Sigmoid colon (tissue), 4 donors: ENCODE measurements around the gene RASSF8.

Source experiments
- EP300 ChIP-seq, 4 donors: sonication (generic); formaldehyde crosslinking; IDR thresholded peaks; one replicate each; pipeline ENCODE4 v1.6.1; 2017; ENCODE audit warnings: antibody characterized with exemption in 4 of 4
- POLR2A ChIP-seq, 2 donors: fragments of 450-650 bp; IDR thresholded peaks; one replicate each; pipeline ENCODE4 v1.6.1; 2016; ENCODE audit warnings: antibody characterized with exemption in 2 of 2, mild to moderate bottlenecking in 2 of 2, moderate library complexity in 2 of 2
- POLR2AphosphoS5 ChIP-seq, 4 donors: sonication (generic); formaldehyde crosslinking; IDR thresholded peaks; one replicate each; pipeline ENCODE4 v1.6.1; 2017; ENCODE audit warnings: antibody characterized with exemption in 4 of 4
- TF ChIP-seq, protein P1 (sequence below), 4 experiments: fragments of 450-650 bp in 3 of 4; fragments of 200-600 bp in 1 of 4; IDR thresholded peaks; one replicate each; pipeline ENCODE4 v1.5.1; 2016 to 2019; ENCODE audit warnings: antibody characterized with exemption in 4 of 4, mild to moderate bottlenecking in 3 of 4, moderate library complexity in 2 of 4

GRCh38 chr12:25983625-25984024 is 25.1 kb downstream of the RASSF8 start:
- TF ChIP-seq, protein P1, sequence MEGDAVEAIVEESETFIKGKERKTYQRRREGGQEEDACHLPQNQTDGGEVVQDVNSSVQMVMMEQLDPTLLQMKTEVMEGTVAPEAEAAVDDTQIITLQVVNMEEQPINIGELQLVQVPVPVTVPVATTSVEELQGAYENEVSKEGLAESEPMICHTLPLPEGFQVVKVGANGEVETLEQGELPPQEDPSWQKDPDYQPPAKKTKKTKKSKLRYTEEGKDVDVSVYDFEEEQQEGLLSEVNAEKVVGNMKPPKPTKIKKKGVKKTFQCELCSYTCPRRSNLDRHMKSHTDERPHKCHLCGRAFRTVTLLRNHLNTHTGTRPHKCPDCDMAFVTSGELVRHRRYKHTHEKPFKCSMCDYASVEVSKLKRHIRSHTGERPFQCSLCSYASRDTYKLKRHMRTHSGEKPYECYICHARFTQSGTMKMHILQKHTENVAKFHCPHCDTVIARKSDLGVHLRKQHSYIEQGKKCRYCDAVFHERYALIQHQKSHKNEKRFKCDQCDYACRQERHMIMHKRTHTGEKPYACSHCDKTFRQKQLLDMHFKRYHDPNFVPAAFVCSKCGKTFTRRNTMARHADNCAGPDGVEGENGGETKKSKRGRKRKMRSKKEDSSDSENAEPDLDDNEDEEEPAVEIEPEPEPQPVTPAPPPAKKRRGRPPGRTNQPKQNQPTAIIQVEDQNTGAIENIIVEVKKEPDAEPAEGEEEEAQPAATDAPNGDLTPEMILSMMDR (IDR thresholded peaks at IDR 0.05) = no peak
- no peak for TF ChIP-seq POLR2A (IDR thresholded peaks at IDR 0.05)
- no peak for TF ChIP-seq POLR2AphosphoS5 (IDR thresholded peaks at IDR 0.05)
- no peak for TF ChIP-seq EP300 (IDR thresholded peaks at IDR 0.05)
